Activated T-helper 1 cell treated with anti-CD3 and anti-CD28 coated beads, Interleukin-12 subunit alpha, Interleukin-12 subunit beta, Interleukin-2, Interleukin-4 antibody, amounts not matched to agents 30 ng/mL and 10 ng/mL and 1 ng/mL, durations not matched to agents 14 hours and 24 hours and 36 hours (primary cell): ENCODE results near the gene FAM3B. TPM values are rescaled to one million over a fixed set of nuclear protein-coding genes. Genes with fewer than 3 reads are reported as not detected.

Source experiments
- DNase-seq: peaks from one replicate; pipeline ENCODE4 v3.0.0; 2021; ENCODE audit warnings: low spot score
- H3K27ac Mint-ChIP-seq: one replicate; pipeline ENCODE4 v1.8.0; 2021; ENCODE audit warnings: mild to moderate bottlenecking, mixed read lengths
- H3K27me3 Mint-ChIP-seq: one replicate; pipeline ENCODE4 v1.8.0; 2022; ENCODE audit warnings: mild to moderate bottlenecking, moderate library complexity, mixed read lengths; ENCODE audit not compliant: insufficient read depth
- H3K36me3 Mint-ChIP-seq: one replicate; pipeline ENCODE4 v1.8.0; 2021; ENCODE audit warnings: low read depth, mixed read lengths
- H3K4me1 Mint-ChIP-seq: one replicate; pipeline ENCODE4 v1.8.0; 2021; ENCODE audit warnings: low read depth, mixed read lengths
- H3K4me3 Mint-ChIP-seq: one replicate; pipeline ENCODE4 v1.8.0; 2021; ENCODE audit warnings: mild to moderate bottlenecking, moderate library complexity, mixed read lengths
- H3K9me3 Mint-ChIP-seq: one replicate; pipeline ENCODE4 v1.8.0; 2021; ENCODE audit warnings: mixed read lengths
- intact Hi-C: fragments of 100-400 bp; cut with micrococcal nuclease; formaldehyde crosslinking; loops from one replicate; pipeline ENCODE4 v1.15.1; 2024
- total RNA-seq: library from RNA; stranded (reverse); gene quantifications from 2 replicates; pipeline ENCODE4 v1.2.3, GENCODE V29; 2022

FAM3B gene
- total RNA-seq, 1 donor from 2014 or later: not detected

DNA sequence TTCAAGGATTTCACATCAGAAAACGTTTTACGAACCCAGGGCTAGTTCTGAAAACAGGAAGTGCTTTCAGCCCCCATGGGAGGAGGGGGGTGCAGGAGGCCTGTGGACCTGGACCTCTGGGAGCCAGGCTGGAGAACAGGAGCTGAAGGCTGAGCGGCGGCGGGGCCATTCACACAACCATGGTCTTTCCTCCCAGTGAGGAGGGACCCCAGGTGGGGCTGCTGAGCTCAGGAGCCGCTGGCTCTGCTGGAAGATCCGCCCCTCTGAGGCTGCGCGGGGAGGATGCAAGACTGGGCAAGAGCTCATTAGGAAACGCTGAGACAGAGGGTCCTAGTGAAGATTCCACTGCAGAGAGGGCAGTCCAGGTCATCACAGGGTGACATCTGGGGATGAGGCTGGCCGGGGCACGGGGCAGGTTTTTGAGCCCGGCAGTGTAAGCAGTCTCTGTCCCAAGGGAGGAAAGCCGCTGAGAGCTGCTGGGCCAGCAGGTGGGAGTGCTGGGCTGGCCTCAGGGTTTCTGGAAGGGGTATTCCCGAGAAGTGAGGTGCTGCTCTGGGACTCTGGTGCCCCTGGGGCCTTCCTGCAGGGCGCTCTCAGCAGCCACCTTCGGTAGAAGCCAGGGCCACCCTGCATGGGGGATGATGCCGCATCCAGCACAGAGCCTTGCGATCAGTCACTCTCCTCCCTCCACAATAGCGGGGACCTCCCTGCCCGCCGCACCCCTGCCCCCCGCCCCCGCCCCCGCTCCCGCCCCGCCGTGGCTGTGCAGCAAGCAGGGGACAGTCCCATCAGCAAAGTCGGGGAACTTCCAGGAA lies 52.7 kb downstream of the FAM3B start:
- Mint-ChIP-seq H3K27ac (peak overlapping the region; percentile 73), H3K4me1 (peaks cover 48% of the 10 kb centered on the region), H3K9me3 (no peaks in the 10 kb centered on the region), H3K4me3 (peak overlapping the region; percentile 73), H3K36me3 (peaks cover 32% of the 10 kb centered on the region), H3K27me3 (no peaks in the 10 kb centered on the region)
- intact Hi-C loops: loop anchor here (10.0 kb wide), 1 partner anchor 635 kb away; no protein-coding TSS in a partner anchor
- DNase-seq: no peak

DNA sequence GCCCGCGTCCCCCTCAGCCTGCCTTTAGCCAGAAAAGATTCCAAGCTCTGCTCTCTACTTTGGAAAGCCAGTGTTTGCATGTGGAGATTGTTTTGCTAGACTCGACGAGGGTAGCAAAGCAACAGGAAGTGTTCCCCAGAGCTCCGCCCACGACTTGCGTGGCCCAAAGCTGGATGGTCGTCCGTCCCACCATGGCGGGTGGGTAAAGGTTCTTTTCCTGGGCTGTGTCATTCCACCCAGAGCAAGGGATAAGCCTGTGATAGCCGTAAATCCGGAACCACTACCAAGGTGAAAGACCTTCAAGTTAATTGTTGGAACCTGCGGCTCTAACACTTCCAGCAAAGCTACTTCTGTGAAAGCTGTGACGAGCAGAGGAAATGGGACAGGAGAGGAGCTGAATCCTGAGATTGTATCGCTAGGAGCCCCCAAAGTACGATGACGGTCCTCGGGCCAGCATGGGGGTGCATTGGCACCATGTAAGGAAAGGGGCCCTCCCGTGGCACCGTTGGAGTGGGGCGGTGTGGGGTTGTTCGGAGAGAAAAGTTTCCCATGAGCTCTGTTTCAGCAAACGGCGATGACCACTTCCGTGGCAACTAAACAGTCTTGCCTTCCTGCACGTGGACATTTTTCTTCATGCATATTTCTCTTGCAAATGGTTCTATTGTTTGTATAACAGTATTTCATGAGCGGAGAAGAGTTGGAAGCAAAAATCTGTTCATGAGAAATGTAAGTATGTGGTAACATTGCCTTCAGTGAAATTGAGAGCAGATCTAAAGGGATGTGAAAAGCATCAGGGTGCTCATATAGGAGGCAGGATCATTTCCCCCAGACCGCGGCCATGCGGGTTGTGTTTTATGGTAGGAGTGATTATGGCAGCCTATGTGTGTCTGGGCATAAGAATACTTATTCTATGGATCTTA lies 53.6 kb downstream of the FAM3B start:
- peak; percentile 26 for DNase-seq
- Mint-ChIP-seq H3K4me1 (peaks cover 47% of the 10 kb centered on the region), H3K36me3 (peaks cover 30% of the 10 kb centered on the region), H3K27ac (peak overlapping the region; percentile 69), H3K9me3 (no peaks in the 10 kb centered on the region), H3K4me3 (peak overlapping the region; percentile 64), H3K27me3 (no peaks in the 10 kb centered on the region)
- intact Hi-C loops: loop anchor here (1.0 to 10.0 kb wide), 2 partner anchors 8 to 635 kb away; partner anchors contain the start of gene MX2

DNA sequence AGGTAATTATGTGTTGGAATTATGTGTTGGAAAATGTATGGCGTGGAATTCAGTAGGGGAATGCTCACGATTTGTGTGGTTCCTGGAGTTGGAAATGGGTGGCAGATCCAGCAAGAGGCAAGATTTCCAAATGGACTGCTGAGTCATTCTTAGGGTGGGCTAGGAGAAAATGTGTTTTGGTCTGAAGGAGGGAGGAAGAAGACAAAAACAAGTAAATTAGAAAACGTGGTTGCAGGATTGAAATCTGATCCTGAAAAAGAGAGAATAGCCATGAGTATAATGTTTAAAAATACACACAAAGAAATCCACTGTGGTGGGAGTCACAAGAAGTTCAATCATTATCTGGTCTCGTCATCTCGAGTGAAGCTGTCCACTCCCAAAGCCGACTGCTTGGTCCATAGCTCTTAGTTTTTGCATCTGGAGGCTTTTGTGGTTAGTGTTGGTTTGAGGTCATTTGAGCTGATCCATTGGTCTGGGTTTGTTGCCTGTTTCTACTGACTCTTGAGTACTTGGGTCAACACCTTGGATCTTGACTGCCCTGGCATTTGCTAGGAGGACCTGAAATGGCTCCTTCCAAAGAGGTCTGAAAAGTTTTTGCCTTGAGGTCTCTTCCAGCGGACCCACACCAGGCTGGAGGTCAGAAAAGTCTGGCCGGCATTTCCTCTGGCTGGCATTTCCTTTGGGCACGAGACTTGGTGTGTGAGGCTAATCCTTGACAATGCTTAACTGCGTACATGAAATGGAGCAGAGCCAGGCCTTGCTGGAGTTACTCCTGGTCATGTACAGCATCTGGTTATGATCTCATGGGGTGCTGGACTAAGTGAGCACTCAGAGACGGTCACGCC lies 54.5 kb downstream of the FAM3B start:
- H3K4me3 Mint-ChIP-seq: peak overlapping the region; percentile 64
- peaks cover 22% of the 10 kb centered on the region for H3K36me3 Mint-ChIP-seq
- H3K27ac Mint-ChIP-seq: peak overlapping the region; percentile 25
- intact Hi-C loops: loop anchor here (1.0 kb wide), 1 partner anchor 9 kb away; the partner anchor contains the start of gene MX2
- H3K9me3 Mint-ChIP-seq: no peaks in the 10 kb centered on the region
- no peaks in the 10 kb centered on the region for H3K27me3 Mint-ChIP-seq
- H3K4me1 Mint-ChIP-seq: peaks cover 45% of the 10 kb centered on the region
- no peak for DNase-seq

DNA sequence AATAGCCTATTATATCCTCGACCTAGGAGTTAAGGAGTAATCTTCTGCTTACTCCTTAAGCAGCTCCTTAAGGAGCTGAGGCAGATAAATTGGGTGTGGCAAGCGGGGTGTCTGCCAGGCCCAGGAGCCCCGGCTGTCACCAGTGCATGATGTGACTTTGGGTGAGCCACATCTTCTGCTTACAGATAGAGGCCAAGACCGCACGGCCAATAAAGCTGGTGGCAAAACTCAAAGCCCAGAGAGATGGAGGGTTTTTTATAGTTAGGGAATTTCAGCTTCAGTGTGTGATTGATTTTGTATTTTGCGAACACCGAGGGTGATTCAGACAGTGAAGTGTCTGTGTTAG lies 55.1 kb downstream of the FAM3B start:
- Mint-ChIP-seq H3K9me3 (no peaks in the 10 kb centered on the region), H3K4me3 (no peak overlapping the region), H3K4me1 (peaks cover 39% of the 10 kb centered on the region), H3K27ac (no peak overlapping the region), H3K27me3 (no peaks in the 10 kb centered on the region), H3K36me3 (peaks cover 24% of the 10 kb centered on the region)
- intact Hi-C loops: no loop called here
- no peak for DNase-seq

DNA sequence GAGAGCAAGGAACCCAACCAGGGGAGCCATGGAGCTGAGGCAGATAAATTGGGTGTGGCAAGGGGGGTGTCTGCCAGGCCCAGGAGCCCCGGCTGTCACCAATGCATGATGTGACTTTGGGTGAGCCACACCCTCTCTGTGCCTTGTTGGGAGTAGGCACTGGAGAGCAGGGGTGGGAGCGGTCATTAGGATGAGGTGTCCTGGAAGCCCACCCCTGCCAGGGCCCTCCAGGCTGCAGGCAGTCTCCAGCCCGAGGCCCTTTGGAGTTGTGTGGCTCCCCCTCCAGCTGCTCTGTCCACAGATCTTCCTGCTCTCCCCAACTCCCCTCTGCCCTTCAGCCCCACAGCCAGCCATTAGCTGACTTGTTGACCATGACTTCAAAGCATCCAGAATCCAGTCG lies 56.7 kb downstream of the FAM3B start:
- Mint-ChIP-seq H3K4me3 (no peak overlapping the region), H3K4me1 (peaks cover 36% of the 10 kb centered on the region), H3K9me3 (no peaks in the 10 kb centered on the region), H3K36me3 (peaks cover 29% of the 10 kb centered on the region), H3K27me3 (no peaks in the 10 kb centered on the region), H3K27ac (no peak overlapping the region)
- intact Hi-C loops: no loop called here
- DNase-seq: no peak

DNA sequence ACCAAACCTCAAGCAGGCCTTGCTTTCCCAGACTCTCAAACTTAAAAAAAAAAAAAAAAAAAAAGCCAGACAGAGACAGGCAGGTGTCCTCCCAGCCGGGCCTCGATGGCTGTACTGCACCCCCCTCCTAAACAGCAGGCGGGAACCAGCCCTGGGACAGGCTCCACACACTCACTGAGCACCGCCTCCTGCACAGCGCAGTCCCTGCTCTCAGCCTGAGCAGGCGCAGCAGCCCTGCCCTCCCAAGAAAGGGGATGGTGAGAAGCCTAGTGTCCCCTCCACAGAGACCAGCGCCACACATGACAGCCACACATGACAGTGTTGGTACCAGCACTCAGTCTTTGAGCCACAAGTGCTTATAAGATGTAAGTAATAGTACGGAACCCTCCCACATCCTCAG lies 57.2 kb downstream of the FAM3B start:
- H3K4me1 Mint-ChIP-seq: peaks cover 36% of the 10 kb centered on the region
- no peak overlapping the region for H3K4me3 Mint-ChIP-seq
- no peaks in the 10 kb centered on the region for H3K27me3 Mint-ChIP-seq
- intact Hi-C loops: loop anchor here (1.0 kb wide), 1 partner anchor 90 kb away; no protein-coding TSS in a partner anchor
- no peak overlapping the region for H3K27ac Mint-ChIP-seq
- H3K9me3 Mint-ChIP-seq: no peaks in the 10 kb centered on the region
- no peak for DNase-seq
- peaks cover 29% of the 10 kb centered on the region for H3K36me3 Mint-ChIP-seq

- H3K27ac Mint-ChIP-seq: no peak overlapping the region
- peaks cover 29% of the 10 kb centered on the region for H3K36me3 Mint-ChIP-seq
- H3K9me3 Mint-ChIP-seq: no peaks in the 10 kb centered on the region
- no peak for DNase-seq
- H3K27me3 Mint-ChIP-seq: no peaks in the 10 kb centered on the region
- peaks cover 36% of the 10 kb centered on the region for H3K4me1 Mint-ChIP-seq
- H3K4me3 Mint-ChIP-seq: no peak overlapping the region
- intact Hi-C loops: loop anchor here (1.0 kb wide), 1 partner anchor 91 kb away; no protein-coding TSS in a partner anchor
Measured at GRCh38 chr21:41374177-41374712, 57.6 kb downstream of the FAM3B start.

- Mint-ChIP-seq H3K4me3 (no peak overlapping the region), H3K36me3 (peaks cover 28% of the 10 kb centered on the region), H3K4me1 (peaks cover 33% of the 10 kb centered on the region), H3K9me3 (no peaks in the 10 kb centered on the region), H3K27ac (peak overlapping the region; percentile 29), H3K27me3 (no peaks in the 10 kb centered on the region)
- DNase-seq: no peak
- intact Hi-C loops: loop anchor here (1.0 kb wide), 1 partner anchor 92 kb away; no protein-coding TSS in a partner anchor
Measured at GRCh38 chr21:41374867-41375533, 58.4 kb downstream of the FAM3B start.

DNA sequence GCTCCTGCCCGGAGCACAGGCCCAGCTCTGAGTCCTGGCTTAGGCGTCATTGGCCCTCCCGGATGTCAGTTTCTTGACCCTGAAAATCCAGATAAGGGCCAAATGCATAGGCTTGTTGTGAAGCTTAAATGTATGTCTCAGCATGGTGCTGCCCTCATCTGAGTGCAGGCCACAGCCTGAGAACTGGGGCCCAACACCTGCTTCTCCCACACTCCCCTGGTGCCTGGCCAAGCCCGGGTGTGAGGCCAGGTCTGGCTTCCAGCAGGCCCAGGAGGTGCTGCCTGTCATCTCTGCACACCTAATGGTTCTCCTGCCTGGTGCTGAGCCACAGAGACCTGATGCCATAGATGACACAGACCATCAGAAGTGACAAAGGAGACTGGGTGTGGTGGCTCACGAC lies 59.3 kb downstream of the FAM3B start:
- no peak for DNase-seq
- intact Hi-C loops: no loop called here
- Mint-ChIP-seq H3K4me1 (peaks cover 25% of the 10 kb centered on the region), H3K27me3 (no peaks in the 10 kb centered on the region), H3K4me3 (no peak overlapping the region), H3K9me3 (no peaks in the 10 kb centered on the region), H3K36me3 (peaks cover 27% of the 10 kb centered on the region), H3K27ac (no peak overlapping the region)

- no peaks in the 10 kb centered on the region for H3K27me3 Mint-ChIP-seq
- no peak overlapping the region for H3K4me3 Mint-ChIP-seq
- intact Hi-C loops: no loop called here
- H3K27ac Mint-ChIP-seq: peak overlapping the region; percentile 40
- DNase-seq: no peak
- no peaks in the 10 kb centered on the region for H3K9me3 Mint-ChIP-seq
- H3K36me3 Mint-ChIP-seq: peaks cover 37% of the 10 kb centered on the region
- H3K4me1 Mint-ChIP-seq: peaks cover 11% of the 10 kb centered on the region
Measured at GRCh38 chr21:41377715-41378114, 61.1 kb downstream of the FAM3B start.

GRCh38 chr21:41378849-41379248 lies 62.2 kb downstream of the FAM3B start:
- intact Hi-C loops: no loop called here
- peaks cover 41% of the 10 kb centered on the region for H3K36me3 Mint-ChIP-seq
- peaks cover 11% of the 10 kb centered on the region for H3K4me1 Mint-ChIP-seq

GRCh38 chr21:41379901-41380300 lies 63.3 kb downstream of the FAM3B start:
- Mint-ChIP-seq H3K36me3 (peaks cover 42% of the 10 kb centered on the region), H3K4me1 (peaks cover 6% of the 10 kb centered on the region), H3K4me3 (no peak overlapping the region)

More at GRCh38 chr21:41378849-41379248, 62.2 kb downstream of the FAM3B start:
- Mint-ChIP-seq H3K4me3 (no peak overlapping the region), H3K9me3 (no peaks in the 10 kb centered on the region), H3K27me3 (no peaks in the 10 kb centered on the region), H3K27ac (no peak overlapping the region)
- DNase-seq: no peak

More at GRCh38 chr21:41379901-41380300, 63.3 kb downstream of the FAM3B start:
- intact Hi-C loops: no loop called here
- H3K27ac Mint-ChIP-seq: no peak overlapping the region
- no peak for DNase-seq
- no peaks in the 10 kb centered on the region for H3K27me3 Mint-ChIP-seq
- H3K9me3 Mint-ChIP-seq: no peaks in the 10 kb centered on the region
